K562 (cell line): ENCODE measurements around the gene STK36. TPM values are rescaled to one million over a fixed set of nuclear protein-coding genes. Genes with fewer than 3 reads are reported as not detected.

Experiments used
- ATAC-seq: fragments of 200-7000 bp; cut with Tn5 transposase; 3 replicates; pipeline ENCODE4 v1.9.1; 2020; ENCODE audit warnings: moderate library complexity
- BruUV-seq: library from RNA; stranded (reverse); fragments of 400-500 nt; replicated peaks from 2 replicates; lab custom pipeline; 2021; lab: Mats Ljungman, UMichigan
- CTCF ChIA-PET: fragments of 300-600 bp; formaldehyde crosslinking; extraction: SDS; loops from one replicate; lab custom pipeline; 2021; ENCODE audit warnings: low intra/inter-chr PET ratio; lab: Yijun Ruan, JAX
- POLR2A ChIA-PET: fragments of 300-600, 350-650 bp; sonication (Branson Sonifier 250); formaldehyde crosslinking; extraction: SDS; loops from one replicate; lab custom pipeline; 2021; ENCODE audit warnings: antibody characterized with exemption, inconsistent platforms; lab: Yijun Ruan, JAX
- DNase-seq, 4 experiments: peaks; one replicate each; pipeline versions ENCODE4 v3.0.0 to v3.0.0-alpha.2; 2011 to 2018; ENCODE audit warnings: low spot score in 3 of 4, mixed read lengths in 3 of 4; ENCODE audit errors: extremely low read depth in 1 of 4
- FAIRE-seq: peaks from 2 replicates; lab custom pipeline; 2011; peaks lifted over from hg19 to GRCh38; lab: Jason Lieb, UNC
- H2AFZ ChIP-seq: 2 replicates; pipeline ENCODE4 v1.6.0; 2011; ENCODE audit warnings: low read depth, low read length, control low read depth, inconsistent platforms
- H3K27ac ChIP-seq: fragments of 200-600 bp; 3 replicates; pipeline ENCODE4 v1.8.0; 2011; ENCODE audit warnings: low read depth, mild to moderate bottlenecking, control low read depth, inconsistent platforms, low read length, moderate library complexity, mixed read lengths; ENCODE audit errors: extremely low read depth
- H3K27me3 ChIP-seq, 2 experiments: fragments of 300-600 bp in 1 of 2; 2 replicates in 1 of 2; 3 replicates in 1 of 2; pipeline versions ENCODE4 v1.6.0 to v1.8.0; 2011; ENCODE audit warnings: inconsistent platforms in 2 of 2, low read length in 2 of 2, mild to moderate bottlenecking in 1 of 2, mixed read lengths in 1 of 2, moderate library complexity in 1 of 2; ENCODE audit not compliant: control insufficient read depth in 2 of 2, insufficient read depth in 2 of 2
- H3K36me3 ChIP-seq: fragments of 300-600 bp; 3 replicates; pipeline ENCODE4 v1.8.0; 2011; ENCODE audit warnings: mild to moderate bottlenecking, low read length, inconsistent platforms; ENCODE audit not compliant: control insufficient read depth, insufficient read depth
- H3K4me1 ChIP-seq, 2 experiments: fragments of 200-600 bp in 1 of 2; replicated peaks in 1 of 2; 2 replicates in 1 of 2; 3 replicates in 1 of 2; pipeline versions ENCODE4 v1.5.1 to v1.8.0; 2011; ENCODE audit warnings: inconsistent platforms in 2 of 2, low read length in 2 of 2, mild to moderate bottlenecking in 1 of 2, mixed read lengths in 1 of 2, moderate library complexity in 1 of 2; ENCODE audit not compliant: control insufficient read depth in 2 of 2, insufficient read depth in 2 of 2
- H3K4me2 ChIP-seq: 2 replicates; pipeline ENCODE4 v1.6.1; 2011; ENCODE audit warnings: low read length, control low read depth, inconsistent platforms, mixed read lengths; ENCODE audit not compliant: insufficient read depth
- H3K4me3 ChIP-seq: fragments of 200-600 bp; sonication (generic), shearing (Covaris generic); 2 replicates; pipeline ENCODE4 v1.5.1; 2016; ENCODE audit warnings: control low read depth, inconsistent platforms
- H3K79me2 ChIP-seq: fragments of 200-600 bp; 3 replicates; pipeline ENCODE4 v1.8.0; 2011; ENCODE audit warnings: low read length, inconsistent platforms; ENCODE audit not compliant: control insufficient read depth, insufficient read depth
- H3K9ac ChIP-seq, 2 experiments: 2 replicates each; pipeline versions ENCODE4 v1.6.0 to v1.6.1; 2011; ENCODE audit warnings: low read depth in 2 of 2, low read length in 2 of 2, control low read depth in 1 of 2, inconsistent platforms in 1 of 2, mild to moderate bottlenecking in 1 of 2, mixed read lengths in 1 of 2; ENCODE audit not compliant: insufficient read depth in 1 of 2
- H3K9me1 ChIP-seq: one replicate; pipeline ENCODE4 v1.6.0; 2011; ENCODE audit warnings: inconsistent platforms, mild to moderate bottlenecking, low read length, moderate library complexity; ENCODE audit not compliant: control insufficient read depth, insufficient read depth
- H3K9me3 ChIP-seq: replicated peaks from 2 replicates; pipeline ENCODE4 v1.5.1; 2011; ENCODE audit warnings: low read depth, low read length, inconsistent platforms; ENCODE audit not compliant: control insufficient read depth, insufficient read depth
- H4K20me1 ChIP-seq: replicated peaks from 2 replicates; pipeline ENCODE4 v1.6.1; 2011; ENCODE audit warnings: low read length, inconsistent platforms, mixed read lengths; ENCODE audit not compliant: control insufficient read depth, insufficient read depth
- ATF7 ChIP-seq: fragments of 450-650 bp; IDR thresholded peaks from 2 replicates; pipeline ENCODE4 v1.7.1; 2014; ENCODE audit warnings: mild to moderate bottlenecking, moderate library complexity
- E2F5 ChIP-seq: sonication (generic); formaldehyde crosslinking; IDR thresholded peaks from 2 replicates; pipeline ENCODE4 v1.8.0; 2022; ENCODE audit warnings: mild to moderate bottlenecking, missing genetic modification reagents
- ETV6 ChIP-seq, 3 experiments: fragments of 150-350 bp in 1 of 3; sonication (generic) in 1 of 3; formaldehyde crosslinking in 1 of 3; IDR thresholded peaks; 2 replicates each; pipeline versions ENCODE4 v1.6.1 to v1.8.0; 2014 to 2022; ENCODE audit warnings: borderline replicate concordance in 2 of 3, low read depth in 2 of 3, antibody characterized with exemption in 1 of 3, low read length in 1 of 3, mild to moderate bottlenecking in 1 of 3, missing genetic modification reagents in 1 of 3
- FOXM1 ChIP-seq, 2 experiments: fragments of 450-650 bp in 1 of 2; sonication (generic) in 1 of 2; formaldehyde crosslinking in 1 of 2; IDR thresholded peaks; 2 replicates each; pipeline versions ENCODE4 v1.6.1 to v1.9.0; 2017 to 2022; ENCODE audit warnings: low read depth in 2 of 2, mild to moderate bottlenecking in 2 of 2, missing genetic modification reagents in 1 of 2, moderate library complexity in 1 of 2
- FUS ChIP-seq: fragments of 200-400 bp; formaldehyde crosslinking; optimal IDR thresholded peaks from 2 replicates; pipeline ENCODE3; 2017; ENCODE audit warnings: low read depth, low read length
- MAFK ChIP-seq: IDR thresholded peaks from 2 replicates; pipeline ENCODE4 v1.6.1; 2011; ENCODE audit warnings: low read length, improper control_type of control experiment
- PREB ChIP-seq: sonication (generic); formaldehyde crosslinking; IDR thresholded peaks from 2 replicates; pipeline ENCODE4 v1.8.1; 2023; ENCODE audit warnings: mild to moderate bottlenecking, missing genetic modification reagents
- RBM22 ChIP-seq: fragments of 200-400 bp; formaldehyde crosslinking; IDR thresholded peaks from 2 replicates; pipeline ENCODE4 v1.6.1; 2018; ENCODE audit warnings: low read length, low read depth; ENCODE audit not compliant: poor library complexity, severe bottlenecking
- SP1 ChIP-seq: sonication (generic); formaldehyde crosslinking; IDR thresholded peaks from 2 replicates; pipeline ENCODE4 v1.8.1; 2022; ENCODE audit warnings: mild to moderate bottlenecking, missing genetic modification reagents
- ZC3H4 ChIP-seq: sonication (generic); formaldehyde crosslinking; IDR thresholded peaks from 2 replicates; pipeline ENCODE4 v1.9.0; 2021; ENCODE audit warnings: missing genetic modification reagents, borderline replicate concordance
- ZNF143 ChIP-seq: sonication (generic); formaldehyde crosslinking; IDR thresholded peaks from 2 replicates; pipeline ENCODE4 v1.9.0; 2022; ENCODE audit warnings: mild to moderate bottlenecking, missing genetic modification reagents
- ZNF175 ChIP-seq: fragments of 200-800 bp; sonication (Bioruptor generic); IDR thresholded peaks from 2 replicates; pipeline ENCODE4 v1.6.1; 2016; ENCODE audit warnings: low read depth, mild to moderate bottlenecking, missing genetic modification characterization, missing compliant biosample characterization
- ZNF830 ChIP-seq: fragments of 250-450 bp; sonication (Bioruptor Pico); IDR thresholded peaks from 2 replicates; pipeline ENCODE4 v1.5.0; 2021; ENCODE audit warnings: mild to moderate bottlenecking
- WGBS: fragments of 100-300 bp; shearing (Covaris generic); methylation state at CpG from one replicate; pipeline ENCODE4 v1.1.6; 2016; ENCODE audit warnings: low coverage, mixed read lengths; ENCODE audit not compliant: insufficient coverage; ENCODE audit errors: missing lambda C conversion rate; 5-methylcytosine and 5-hydroxymethylcytosine counted together
- in situ Hi-C: fragments of 300-500 bp; cut with MboI; formaldehyde crosslinking; loops from 4 replicates; pipeline ENCODE4 v1.15.0; 2018; ENCODE audit warnings: inconsistent platforms, mixed read lengths
- intact Hi-C: fragments of 100-400 bp; cut with micrococcal nuclease; formaldehyde crosslinking; loops from 2 replicates; pipeline ENCODE4 v1.14.2; 2022
- polyA plus RNA-seq, 8 experiments: library from polyadenylated mRNA; depleted of rRNA in 4 of 8; stranded (reverse) in 5 of 8; unstranded in 3 of 8; fragments of >200 nt; fragmentation: Nextera tagmentation in 2 of 8; fragmentation: Illumina TruSeq in 1 of 8; extraction: Ambion mirVana in 2 of 8; extraction: Trizol in 1 of 8; gene quantifications; 2 replicates each; pipeline versions ENCODE4 v1.2.1 to v1.2.3, GENCODE V29; 2011 to 2014; ENCODE audit warnings: inconsistent platforms in 1 of 8, missing spikeins in 1 of 8
- total RNA-seq, 7 experiments: library from RNA; depleted of rRNA in 6 of 7; stranded (reverse); fragments of >200 nt in 6 of 7; fragmentation: Illumina TruSeq in 2 of 7; extraction: Trizol in 2 of 7; gene quantifications; 2 replicates each; pipeline versions ENCODE4 v1.2.1 to v1.2.3, GENCODE V29; 2011 to 2021; ENCODE audit warnings: low replicate concordance in 1 of 7
- TF ChIP-seq, protein P1 (sequence below): fragments of 150-350 bp; IDR thresholded peaks from 2 replicates; pipeline ENCODE4 v1.6.1; 2014; ENCODE audit warnings: low read depth, mild to moderate bottlenecking, low read length, borderline replicate concordance
- TF ChIP-seq, protein P2 (sequence below): fragments of 200-800 bp; sonication (Bioruptor generic); IDR thresholded peaks from 2 replicates; pipeline ENCODE4 v1.6.1; 2017; ENCODE audit warnings: missing genetic modification characterization, missing compliant biosample characterization

Gene STK36
- total and polyA plus RNA-seq, 9 of the 15 experiments (the other 6 are each of a cell fraction or from before 2014, with no cell fraction given): 3.5 to 12.4 (median 6.7) TPM

DNA sequence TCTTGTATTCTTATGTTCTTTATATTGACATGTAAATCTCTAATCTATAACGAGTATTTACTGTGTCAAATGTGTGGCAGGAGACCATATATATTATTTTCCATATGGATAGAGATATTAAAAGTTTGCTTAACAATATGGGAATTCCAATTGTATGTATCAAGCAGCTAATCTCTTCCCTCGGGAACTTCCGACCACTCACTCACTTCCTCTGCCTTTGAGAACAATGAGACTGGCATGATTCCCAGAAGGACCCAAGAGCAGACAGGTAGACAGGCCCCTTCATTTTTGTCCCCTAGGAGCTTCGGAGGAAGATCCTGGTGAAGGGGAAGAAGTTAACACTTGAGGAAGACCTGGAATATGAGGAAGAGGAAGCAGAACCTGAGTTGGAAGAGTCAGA lies 40.0 kb upstream of the STK36 start:
- ChIA-PET POLR2A (interaction anchor here (0.6 kb wide), 1 partner anchor 22 kb away, joined by 4 read pairs; no protein-coding TSS in a partner anchor), CTCF (no interaction called here)
- Histone ChIP-seq H3K4me2 (no peak overlapping the region), H3K9me1 (no peaks in the 10 kb centered on the region), H3K9ac (no peak overlapping the region), H3K4me1 (no peaks in the 10 kb centered on the region), H4K20me1 (no peaks in the 10 kb centered on the region), H3K79me2 (no peaks in the 10 kb centered on the region), H3K4me3 (no peak overlapping the region), H2AFZ (no peak overlapping the region), H3K27ac (no peak overlapping the region), H3K27me3 (peaks cover 0 to 6% of the 10 kb centered on the region in 2 experiments; a peak in 1 of 5 replicates), H3K36me3 (peaks cover 26% of the 10 kb centered on the region; the same call in 1 of the 3 replicates), H3K9me3 (no peaks in the 10 kb centered on the region)
- FAIRE-seq (no peak), DNase-seq (no peak), ATAC-seq (no peak)
- in situ Hi-C loops (no loop called here), intact Hi-C loops (no loop called here)
- BruUV-seq: no TSS peak
- 34% methylated on average over 4 of the region's 4 CpGs for WGBS
- TF ChIP-seq ZNF175 (CRISPR knock-in tag) (no peak), ATF7 (no peak), FOXM1 (IDR thresholded peaks at IDR 0.05; ENCODE audit: low read depth) (no peak), FOXM1 (CRISPR knock-in tag; IDR thresholded peaks at IDR 0.05; ENCODE audit: low read depth) (no peak), E2F5 (CRISPR knock-in tag) (no peak), SP1 (CRISPR knock-in tag) (no peak), PREB (CRISPR knock-in tag) (no peak), RBM22 (no peak), MAFK (no peak), ZNF143 (CRISPR knock-in tag) (no peak), FUS (no peak), ZC3H4 (no peak), ZNF830 (no peak), ETV6 (IDR thresholded peaks at IDR 0.05; ENCODE audit: borderline replicate concordance in 1 of 2, low read depth in 2 of 2, low read length in 1 of 2) (no peak), ETV6 (CRISPR knock-in tag; IDR thresholded peaks at IDR 0.05; ENCODE audit: borderline replicate concordance) (no peak)
- TF ChIP-seq, protein P1, sequence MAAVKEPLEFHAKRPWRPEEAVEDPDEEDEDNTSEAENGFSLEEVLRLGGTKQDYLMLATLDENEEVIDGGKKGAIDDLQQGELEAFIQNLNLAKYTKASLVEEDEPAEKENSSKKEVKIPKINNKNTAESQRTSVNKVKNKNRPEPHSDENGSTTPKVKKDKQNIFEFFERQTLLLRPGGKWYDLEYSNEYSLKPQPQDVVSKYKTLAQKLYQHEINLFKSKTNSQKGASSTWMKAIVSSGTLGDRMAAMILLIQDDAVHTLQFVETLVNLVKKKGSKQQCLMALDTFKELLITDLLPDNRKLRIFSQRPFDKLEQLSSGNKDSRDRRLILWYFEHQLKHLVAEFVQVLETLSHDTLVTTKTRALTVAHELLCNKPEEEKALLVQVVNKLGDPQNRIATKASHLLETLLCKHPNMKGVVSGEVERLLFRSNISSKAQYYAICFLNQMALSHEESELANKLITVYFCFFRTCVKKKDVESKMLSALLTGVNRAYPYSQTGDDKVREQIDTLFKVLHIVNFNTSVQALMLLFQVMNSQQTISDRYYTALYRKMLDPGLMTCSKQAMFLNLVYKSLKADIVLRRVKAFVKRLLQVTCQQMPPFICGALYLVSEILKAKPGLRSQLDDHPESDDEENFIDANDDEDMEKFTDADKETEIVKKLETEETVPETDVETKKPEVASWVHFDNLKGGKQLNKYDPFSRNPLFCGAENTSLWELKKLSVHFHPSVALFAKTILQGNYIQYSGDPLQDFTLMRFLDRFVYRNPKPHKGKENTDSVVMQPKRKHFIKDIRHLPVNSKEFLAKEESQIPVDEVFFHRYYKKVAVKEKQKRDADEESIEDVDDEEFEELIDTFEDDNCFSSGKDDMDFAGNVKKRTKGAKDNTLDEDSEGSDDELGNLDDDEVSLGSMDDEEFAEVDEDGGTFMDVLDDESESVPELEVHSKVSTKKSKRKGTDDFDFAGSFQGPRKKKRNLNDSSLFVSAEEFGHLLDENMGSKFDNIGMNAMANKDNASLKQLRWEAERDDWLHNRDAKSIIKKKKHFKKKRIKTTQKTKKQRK: no peak
- TF ChIP-seq, protein P2, sequence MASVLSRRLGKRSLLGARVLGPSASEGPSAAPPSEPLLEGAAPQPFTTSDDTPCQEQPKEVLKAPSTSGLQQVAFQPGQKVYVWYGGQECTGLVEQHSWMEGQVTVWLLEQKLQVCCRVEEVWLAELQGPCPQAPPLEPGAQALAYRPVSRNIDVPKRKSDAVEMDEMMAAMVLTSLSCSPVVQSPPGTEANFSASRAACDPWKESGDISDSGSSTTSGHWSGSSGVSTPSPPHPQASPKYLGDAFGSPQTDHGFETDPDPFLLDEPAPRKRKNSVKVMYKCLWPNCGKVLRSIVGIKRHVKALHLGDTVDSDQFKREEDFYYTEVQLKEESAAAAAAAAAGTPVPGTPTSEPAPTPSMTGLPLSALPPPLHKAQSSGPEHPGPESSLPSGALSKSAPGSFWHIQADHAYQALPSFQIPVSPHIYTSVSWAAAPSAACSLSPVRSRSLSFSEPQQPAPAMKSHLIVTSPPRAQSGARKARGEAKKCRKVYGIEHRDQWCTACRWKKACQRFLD (CRISPR knock-in tag): no peak
